Measurements from ENCODE around the gene LRRC30.

- no peak for TF ChIP-seq CTCF (IDR thresholded peaks at IDR 0.05)
- no peak for TF ChIP-seq POLR2A (IDR thresholded peaks at IDR 0.05)
Observed at GRCh38 chr18:7234091-7234490, 3.2 kb downstream of the LRRC30 start.

Data from right lobe of liver (tissue), 4 donors.